Effector memory CD4-positive, alpha-beta T cell (primary cell): ENCODE measurements around the gene GEMIN5.
A peak's percentile ranks its signal among the peaks of the same experiment; 100 is the strongest.
"Not testable (repeated sequence)": the region's sequence is repeated elsewhere in the genome, so short reads cannot be mapped to it uniquely, and the experiment has no call there.

Source experiments
- DNase-seq, 3 donors: peaks; one replicate each; pipeline ENCODE4 v3.0.0-alpha.2; 2020
- H3K27ac ChIP-seq: 2 replicates; pipeline ENCODE4 v1.7.0; 2013; ENCODE audit warnings: mild to moderate bottlenecking, low read length, moderate library complexity; ENCODE audit not compliant: insufficient read depth, poor library complexity, severe bottlenecking
- H3K27me3 ChIP-seq: replicated peaks from 2 replicates; pipeline ENCODE4 v1.7.0; 2013; ENCODE audit warnings: mild to moderate bottlenecking, low read length; ENCODE audit not compliant: insufficient read depth, control insufficient read depth, poor library complexity, severe bottlenecking
- H3K36me3 ChIP-seq: 2 replicates; pipeline ENCODE4 v1.7.0; 2013; ENCODE audit warnings: mild to moderate bottlenecking, low read length, moderate library complexity; ENCODE audit not compliant: control insufficient read depth, insufficient read depth
- H3K4me1 ChIP-seq: 2 replicates; pipeline ENCODE4 v1.7.0; 2013; ENCODE audit warnings: low read length, mild to moderate bottlenecking; ENCODE audit not compliant: control insufficient read depth, insufficient read depth, poor library complexity, severe bottlenecking
- H3K4me3 ChIP-seq: 2 replicates; pipeline ENCODE4 v1.7.0; 2013; ENCODE audit warnings: low read length, low read depth, mild to moderate bottlenecking; ENCODE audit not compliant: insufficient read depth, poor library complexity, severe bottlenecking
- H3K9me3 ChIP-seq: 2 replicates; pipeline ENCODE4 v1.7.0; 2013; ENCODE audit warnings: mild to moderate bottlenecking, low read length, moderate library complexity; ENCODE audit not compliant: control insufficient read depth

Gene GEMIN5

DNA sequence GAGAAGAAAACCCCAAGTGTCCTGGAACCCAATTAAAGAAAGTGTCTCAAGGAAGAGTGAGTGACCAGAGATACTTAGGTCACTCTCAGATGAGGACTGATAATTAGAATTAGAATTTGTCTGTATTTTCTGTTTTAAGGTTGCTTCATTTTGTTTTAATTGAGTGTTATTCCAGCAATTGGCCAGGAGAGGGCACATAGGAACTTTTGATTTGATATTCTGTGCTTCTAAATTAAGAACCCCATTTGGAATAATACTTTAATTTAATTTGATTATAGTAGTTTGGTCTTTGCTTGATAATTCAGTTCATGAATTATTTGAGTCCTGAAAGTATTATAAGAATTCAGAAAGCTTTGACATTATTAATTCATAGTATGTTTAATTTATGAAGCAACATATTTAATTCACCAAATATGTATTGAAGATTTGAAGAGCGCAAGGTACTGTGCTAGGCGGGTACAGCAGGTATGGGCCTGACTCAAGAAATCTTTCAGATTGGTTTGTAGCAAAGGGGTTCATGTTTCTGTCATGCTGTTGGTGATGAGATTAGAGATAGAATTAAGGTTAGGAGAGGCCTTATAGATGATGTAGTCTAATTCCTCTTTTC lies 7.8 kb upstream of the GEMIN5 start:
- DNase-seq, result no peak
- Histone ChIP-seq H3K4me1 (peaks cover 3% of the 10 kb centered on the region), H3K27me3 (no peaks in the 10 kb centered on the region), H3K4me3 (no peak overlapping the region), H3K36me3 (no peaks in the 10 kb centered on the region), H3K9me3 (no peaks in the 10 kb centered on the region), H3K27ac (no peak overlapping the region)

DNA sequence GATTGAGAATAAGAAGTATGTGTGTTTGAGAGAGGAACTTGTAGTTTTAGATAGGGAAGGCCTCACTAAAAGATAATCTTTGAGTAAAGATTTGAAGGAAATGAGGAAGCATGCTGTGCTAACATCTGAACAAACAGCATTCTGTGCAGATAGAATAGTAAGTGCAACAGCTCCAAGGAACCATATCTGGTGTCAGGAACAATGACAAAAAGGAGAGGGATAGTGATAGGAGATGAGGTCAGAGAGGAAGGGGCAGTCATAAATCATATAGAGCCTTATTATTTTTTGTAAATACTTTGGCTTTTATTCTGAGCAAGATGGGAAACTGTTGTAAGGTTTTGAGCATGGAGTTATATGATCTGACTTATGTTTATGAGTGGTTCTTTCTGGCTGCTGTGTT lies 6.7 kb upstream of the GEMIN5 start:
- no peak for DNase-seq
- H3K4me3 ChIP-seq, result no peak overlapping the region

DNA sequence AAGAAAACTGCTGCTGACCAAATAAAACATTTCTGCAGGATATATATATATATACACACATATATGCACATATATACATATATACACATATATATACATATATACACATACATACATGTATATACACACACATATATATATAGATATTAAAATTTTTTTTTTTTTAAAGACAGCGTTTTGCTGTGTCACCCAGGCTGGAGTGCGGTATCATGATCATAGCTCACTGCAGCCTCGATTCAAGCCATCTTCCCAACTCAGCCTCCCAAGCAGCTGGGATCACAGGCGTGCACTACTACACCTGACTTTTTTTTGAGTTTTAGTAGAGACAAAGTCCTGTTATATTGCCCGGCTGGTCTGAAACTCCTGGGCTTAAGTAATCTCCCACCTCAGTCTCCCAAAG lies 5.5 kb upstream of the GEMIN5 start:
- no peaks in the 10 kb centered on the region for H3K9me3 ChIP-seq
- no peaks in the 10 kb centered on the region for H3K36me3 ChIP-seq
- DNase-seq, result no peak
- H3K4me3 ChIP-seq, result no peak overlapping the region
- no peaks in the 10 kb centered on the region for H3K27me3 ChIP-seq
- H3K4me1 ChIP-seq, result peaks cover 10% of the 10 kb centered on the region
- no peak overlapping the region for H3K27ac ChIP-seq

More for the DNA sequence above, 6.7 kb upstream of the GEMIN5 start:
- Histone ChIP-seq H3K27ac (no peak overlapping the region), H3K27me3 (no peaks in the 10 kb centered on the region), H3K9me3 (no peaks in the 10 kb centered on the region), H3K36me3 (no peaks in the 10 kb centered on the region), H3K4me1 (peaks cover 10% of the 10 kb centered on the region)

DNA sequence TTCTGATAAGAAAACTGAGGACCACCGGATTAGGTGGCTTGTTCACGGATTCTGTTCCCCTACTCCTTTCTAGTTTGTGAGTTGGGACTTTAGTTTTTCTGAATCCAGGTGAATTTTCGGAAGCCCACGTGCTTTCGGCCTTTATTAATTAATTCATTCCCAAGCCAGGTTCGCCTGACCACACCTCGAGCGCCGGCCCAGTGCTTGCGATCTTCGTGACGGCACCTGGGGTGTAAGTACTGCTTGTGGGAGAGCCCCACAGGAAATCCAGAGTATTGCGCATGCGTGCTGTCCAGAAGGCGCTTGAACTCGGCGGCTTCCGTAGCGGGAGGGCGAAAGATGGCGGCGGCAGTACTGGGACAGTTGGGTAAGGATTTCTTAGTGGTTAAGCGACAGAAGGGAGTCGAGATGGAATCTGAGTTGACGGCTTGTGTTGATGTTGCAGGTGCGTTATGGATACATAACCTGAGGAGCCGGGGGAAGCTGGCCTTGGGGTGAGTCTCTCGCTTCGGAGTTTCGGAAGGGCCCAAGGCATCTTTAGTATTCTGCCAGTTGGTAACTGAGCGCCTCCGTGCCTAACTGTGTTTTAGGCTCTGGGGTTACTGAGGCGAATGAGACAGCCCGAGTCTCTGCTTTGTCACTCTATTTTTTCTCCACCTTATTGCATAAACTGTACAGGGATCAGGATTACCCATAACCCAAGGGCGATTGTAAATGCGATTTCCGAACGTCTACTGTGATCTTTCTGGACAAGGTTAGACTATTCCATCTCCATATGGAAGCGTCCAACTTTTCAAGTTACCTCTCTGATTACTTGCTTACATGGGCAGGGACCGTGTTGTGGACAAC lies 3.0 kb upstream of the GEMIN5 start, which contains the start of gene MRPL22:
TSS of gene MRPL22 (plus strand) at position 302 of the 849 bp plus-strand sequence. CDS start at position 340, 38 bp downstream.
- Histone ChIP-seq H3K36me3 (no peaks in the 10 kb centered on the region), H3K27ac (peak within 1 kb of the TSS; percentile 68), H3K4me1 (peaks cover 20% of the 10 kb centered on the region)

DNA sequence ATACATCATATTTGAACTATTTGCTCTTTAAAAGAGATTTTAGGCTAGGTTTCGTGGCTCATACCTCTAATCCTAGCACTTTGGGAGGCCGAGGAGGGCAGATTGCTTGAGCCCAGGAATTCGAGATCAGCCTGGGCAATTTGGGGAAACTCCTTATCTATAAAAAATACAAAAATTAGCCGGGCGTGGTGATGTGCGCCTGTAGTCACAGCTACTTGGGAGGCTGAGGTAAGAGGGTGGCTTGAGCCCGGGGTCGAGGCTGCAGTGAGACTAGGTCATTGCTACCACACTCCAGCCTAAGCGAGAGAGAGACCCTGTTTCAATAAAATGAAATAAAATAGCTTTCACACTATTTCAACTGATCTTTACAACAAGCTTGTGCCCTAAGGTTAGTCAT lies 2.4 kb upstream of the GEMIN5 start:
- H3K27ac ChIP-seq, result peak overlapping the region; percentile 68
- DNase-seq, result no peak
- H3K36me3 ChIP-seq, result no peaks in the 10 kb centered on the region
- H3K9me3 ChIP-seq, result no peaks in the 10 kb centered on the region
- peaks cover 20% of the 10 kb centered on the region for H3K4me1 ChIP-seq
- H3K4me3 ChIP-seq, result peak overlapping the region; percentile 73
- no peaks in the 10 kb centered on the region for H3K27me3 ChIP-seq

More for the DNA sequence above, 3.0 kb upstream of the GEMIN5 start, which contains the start of gene MRPL22:
- Histone ChIP-seq H3K27me3 (no peaks in the 10 kb centered on the region), H3K4me3 (peak within 1 kb of the TSS; percentile 73), H3K9me3 (no peaks in the 10 kb centered on the region)
- DNase-seq, result peak; percentile 91 to 92 (median 92)

DNA sequence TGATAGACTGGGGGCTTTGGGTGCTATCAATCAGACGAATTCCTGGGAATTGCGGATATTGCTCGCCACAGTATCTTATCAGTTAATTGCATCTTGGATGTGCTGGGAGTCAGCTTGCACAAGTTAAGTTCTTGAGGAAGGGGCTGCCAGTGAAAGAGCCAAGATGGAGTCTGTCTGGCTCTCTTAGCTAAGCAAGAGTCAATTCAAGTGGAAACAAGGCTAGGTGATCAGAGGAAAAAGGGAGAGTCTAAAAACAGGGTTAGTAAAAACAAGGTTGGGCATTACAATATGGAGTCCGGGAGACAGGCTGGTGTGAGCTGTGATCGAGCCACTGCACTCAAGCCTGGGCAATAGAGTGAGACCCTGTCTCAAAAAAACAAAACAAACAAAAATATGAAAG lies 1.4 kb upstream of the GEMIN5 start:
- not testable (repeated sequence) for H3K4me3 ChIP-seq, DNase-seq, H3K36me3 ChIP-seq, H3K27ac ChIP-seq, H3K9me3 ChIP-seq, H3K27me3 ChIP-seq
- H3K4me1 ChIP-seq, result peaks cover 20% of the 10 kb centered on the region

DNA sequence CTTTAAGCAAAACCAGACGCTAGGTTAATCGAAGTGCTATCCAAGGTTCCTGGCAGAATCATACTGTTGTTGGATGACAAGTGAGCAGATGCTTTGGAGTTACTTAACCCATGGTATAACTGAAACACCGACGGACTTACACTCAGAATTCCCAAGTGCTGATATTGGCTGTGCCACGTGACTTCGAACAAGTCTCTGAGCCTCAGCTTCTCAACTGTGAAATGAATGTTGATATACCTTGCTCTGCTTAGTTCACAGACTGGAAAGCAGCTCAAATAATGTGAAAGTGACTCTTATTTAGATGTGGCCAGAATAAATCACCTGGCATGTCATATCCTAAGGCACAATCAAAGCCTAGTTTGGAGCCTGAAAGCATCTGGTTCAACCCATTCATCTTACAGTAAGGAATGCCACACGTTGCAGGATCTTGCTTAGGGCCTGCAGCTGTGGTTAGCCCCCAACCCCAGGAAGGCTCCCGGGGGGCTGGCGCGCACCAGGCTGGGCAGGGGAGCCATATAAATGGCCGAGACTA lies 759 bp downstream of the GEMIN5 start:
- DNase-seq, result no peak
- Histone ChIP-seq H3K27ac (peak overlapping the region; percentile 64), H3K4me1 (peaks cover 16% of the 10 kb centered on the region), H3K27me3 (no peaks in the 10 kb centered on the region), H3K9me3 (no peaks in the 10 kb centered on the region), H3K4me3 (peak overlapping the region; percentile 94), H3K36me3 (peaks cover 5% of the 10 kb centered on the region)

DNA sequence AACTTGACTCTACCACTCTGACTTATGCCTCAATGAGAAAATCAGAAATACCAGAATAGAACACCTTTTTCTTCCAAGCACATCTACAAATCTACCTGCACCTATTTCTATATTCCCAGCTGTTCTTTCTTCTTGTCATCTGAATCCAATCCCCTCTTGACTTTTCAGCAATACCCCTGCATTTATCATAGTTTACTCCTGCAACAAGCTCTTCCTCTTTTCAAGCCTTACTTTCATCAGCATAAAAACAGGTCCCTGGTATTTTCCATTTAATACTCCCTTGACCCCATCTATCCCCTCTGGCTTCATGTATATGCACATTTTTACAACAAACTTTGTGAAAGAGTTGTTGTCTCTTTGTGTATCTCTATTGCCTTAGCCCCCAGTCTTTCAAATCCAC lies 3.1 kb downstream of the GEMIN5 start:
- no peak overlapping the region for H3K4me3 ChIP-seq
- DNase-seq, result no peak
- peaks cover 10% of the 10 kb centered on the region for H3K4me1 ChIP-seq
- no peaks in the 10 kb centered on the region for H3K27me3 ChIP-seq
- H3K27ac ChIP-seq, result no peak overlapping the region
- H3K36me3 ChIP-seq, result peaks cover 10% of the 10 kb centered on the region
- no peaks in the 10 kb centered on the region for H3K9me3 ChIP-seq

DNA sequence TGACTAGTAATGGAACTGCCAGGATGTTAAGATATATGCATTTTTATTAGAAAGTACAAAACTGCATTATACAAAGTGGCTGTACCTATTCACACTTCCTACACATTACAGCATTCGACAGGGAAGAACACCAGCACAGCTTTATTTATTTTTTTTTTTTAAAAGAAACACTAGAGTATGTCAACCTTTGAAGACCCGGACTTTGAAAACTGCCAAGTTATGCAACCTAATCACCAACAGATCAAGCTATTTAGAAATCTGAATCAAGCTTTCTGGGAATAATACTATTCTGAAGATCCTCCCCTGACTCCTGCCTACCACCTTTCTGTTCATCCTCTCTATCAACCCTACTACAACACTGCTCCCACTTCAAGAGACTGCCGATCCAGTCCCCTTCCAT lies 4.5 kb downstream of the GEMIN5 start:
- Histone ChIP-seq H3K36me3 (peaks cover 17% of the 10 kb centered on the region), H3K4me3 (no peak overlapping the region)

More for the DNA sequence above, 4.5 kb downstream of the GEMIN5 start:
- H3K9me3 ChIP-seq, result no peaks in the 10 kb centered on the region
- no peak for DNase-seq
- no peaks in the 10 kb centered on the region for H3K27me3 ChIP-seq
- peaks cover 10% of the 10 kb centered on the region for H3K4me1 ChIP-seq
- H3K27ac ChIP-seq, result no peak overlapping the region
